HepG2 (cell line): ENCODE measurements around the gene PNPLA8. TPM values are rescaled to one million over a fixed set of nuclear protein-coding genes. Genes with fewer than 3 reads are reported as not detected.

Source experiments
- AFF4 ChIP-seq: sonication (generic); formaldehyde crosslinking; IDR thresholded peaks from 2 replicates; pipeline ENCODE4 v1.4.0; 2020; ENCODE audit warnings: missing genetic modification reagents
- HMGXB3 ChIP-seq: sonication (generic); formaldehyde crosslinking; IDR thresholded peaks from 2 replicates; pipeline ENCODE4 v1.4.0; 2020; ENCODE audit warnings: missing genetic modification reagents, borderline replicate concordance
- HOMEZ ChIP-seq: IDR thresholded peaks from 2 replicates; pipeline ENCODE4 v1.6.1; 2016; ENCODE audit warnings: low read depth
- SRSF4 ChIP-seq: fragments of 200-400 bp; formaldehyde crosslinking; IDR thresholded peaks from one replicate; pipeline ENCODE4 v1.6.1; 2018; ENCODE audit warnings: mild to moderate bottlenecking, low read depth, low read length, moderate library complexity; ENCODE audit not compliant: poor library complexity, severe bottlenecking
- THAP7 ChIP-seq: sonication (generic); formaldehyde crosslinking; IDR thresholded peaks from 2 replicates; pipeline ENCODE4 v1.8.1; 2023; ENCODE audit warnings: mild to moderate bottlenecking, missing genetic modification reagents
- ZFP36L1 ChIP-seq: sonication (generic); formaldehyde crosslinking; IDR thresholded peaks from 2 replicates; pipeline ENCODE4 v1.8.0; 2022; ENCODE audit warnings: mild to moderate bottlenecking, missing genetic modification reagents, moderate library complexity
- polyA plus RNA-seq, 8 experiments: library from polyadenylated mRNA; depleted of rRNA in 3 of 8; stranded (reverse) in 7 of 8; unstranded in 1 of 8; fragments of >200 nt; fragmentation: Illumina TruSeq in 4 of 8; extraction: Trizol in 4 of 8; gene quantifications; 2 replicates each; pipeline versions ENCODE4 v1.2.1 to v1.2.3, GENCODE V29; 2011 to 2016; ENCODE audit warnings: low read depth in 4 of 8, missing spikeins in 1 of 8, mixed read lengths in 1 of 8; ENCODE audit not compliant: insufficient read depth in 1 of 8
- total RNA-seq, 5 experiments: library from RNA; depleted of rRNA; stranded (reverse); fragments of >200 nt; fragmentation: Illumina TruSeq; extraction: Trizol; gene quantifications; 2 replicates each; pipeline ENCODE4 v1.2.3, GENCODE V29; 2016; ENCODE audit warnings: low read depth in 1 of 5

Gene PNPLA8
- total and polyA plus RNA-seq, 2 of the 13 experiments (the other 11 are each of a cell fraction or from before 2014, with no cell fraction given) = 6.3 to 11.4 TPM

GRCh38 chr7:108459922-108460551 is 65.9 kb downstream of the PNPLA8 start (continued):
- TF ChIP-seq THAP7 (CRISPR knock-in tag) (no peak), ZFP36L1 (CRISPR knock-in tag) (no peak), SRSF4 (no peak), HMGXB3 (no peak), HOMEZ (no peak), AFF4 (CRISPR knock-in tag) (no peak)
